DMS53 (cell line): ENCODE measurements around the gene CCS.
"Not testable (repeated sequence)": the region's sequence is repeated elsewhere in the genome, so short reads cannot be mapped to it uniquely, and the experiment has no call there.

Experiments used
- DNase-seq: peaks from one replicate; lab custom pipeline; 2025; lab: John Stamatoyannopoulos, UW

Gene CCS

GRCh38 chr11:66591175-66591574 is 1.8 kb upstream of the CCS start:
- no peak for DNase-seq

GRCh38 chr11:66593303-66593635 is 284 bp downstream of the CCS start:
- DNase-seq = peak; percentile 65

GRCh38 chr11:66593650-66594049 is 665 bp downstream of the CCS start:
- DNase-seq = no peak

DNA sequence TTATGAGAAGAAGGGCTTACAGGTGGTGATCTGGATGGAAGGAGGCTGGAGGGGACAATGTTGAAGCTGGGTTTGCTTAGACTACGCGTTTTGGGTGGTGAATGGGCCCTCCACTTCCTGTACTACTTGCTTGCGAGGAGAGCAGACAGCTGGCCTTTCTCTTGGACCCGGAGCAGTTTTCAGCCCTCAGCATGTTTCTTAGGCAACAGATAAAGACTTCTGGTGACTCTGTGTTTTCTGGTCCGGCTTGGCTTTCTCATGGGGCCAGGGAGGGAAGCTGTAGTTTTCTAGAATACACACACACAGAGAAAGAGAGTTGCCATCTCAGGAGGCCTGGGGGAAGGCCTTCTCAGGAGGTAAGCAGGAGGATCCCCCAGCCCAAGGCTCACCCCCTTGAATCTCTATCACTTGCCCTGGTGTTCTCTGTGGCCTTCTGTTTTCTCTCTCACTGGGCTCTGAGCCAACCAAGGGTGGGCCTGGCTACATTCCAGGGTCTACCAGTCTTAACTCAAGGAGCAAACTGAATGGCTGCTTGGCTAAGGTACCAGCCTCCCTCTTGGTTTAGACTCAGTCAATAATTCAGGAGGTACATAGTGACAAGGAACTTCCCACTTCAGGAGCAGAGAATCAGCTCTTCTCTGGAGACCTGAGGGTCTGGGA is 2.4 kb downstream of the CCS start:
- no peak for DNase-seq

GRCh38 chr11:66598993-66599392 is 6.0 kb downstream of the CCS start:
- DNase-seq = no peak

GRCh38 chr11:66600219-66600618 is 7.2 kb downstream of the CCS start:
- no peak for DNase-seq

DNA sequence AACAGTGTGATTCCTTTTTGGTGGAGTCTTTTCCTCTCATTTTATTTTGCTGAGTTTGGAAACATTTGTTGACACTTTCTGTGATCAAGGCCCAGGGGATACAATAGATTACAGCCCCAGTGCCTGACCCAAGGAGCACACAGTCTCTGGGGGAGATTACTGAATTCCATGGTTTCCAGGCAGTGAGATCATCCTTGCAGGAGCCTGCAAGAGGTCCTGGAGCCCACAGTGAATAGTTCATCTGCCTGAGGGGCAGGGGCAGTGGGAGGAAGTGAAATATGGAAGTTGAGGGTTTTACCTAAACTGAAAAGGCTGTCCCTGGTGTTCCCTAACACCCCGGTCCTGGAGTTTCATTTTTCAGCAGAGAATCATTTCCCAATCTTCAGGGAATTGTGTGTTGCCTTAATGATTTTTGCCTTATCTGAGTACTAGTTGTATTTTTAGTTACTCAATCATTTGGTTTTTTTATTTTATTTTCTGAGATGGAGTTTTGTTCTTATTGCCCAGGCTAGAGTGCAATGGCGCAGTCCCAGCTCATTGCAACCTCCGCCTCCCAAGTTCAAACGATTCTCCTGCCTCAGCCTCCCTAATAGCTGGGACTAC is 7.7 kb downstream of the CCS start:
- no peak for DNase-seq

GRCh38 chr11:66603072-66603471 is 10.1 kb downstream of the CCS start:
- no peak for DNase-seq

DNA sequence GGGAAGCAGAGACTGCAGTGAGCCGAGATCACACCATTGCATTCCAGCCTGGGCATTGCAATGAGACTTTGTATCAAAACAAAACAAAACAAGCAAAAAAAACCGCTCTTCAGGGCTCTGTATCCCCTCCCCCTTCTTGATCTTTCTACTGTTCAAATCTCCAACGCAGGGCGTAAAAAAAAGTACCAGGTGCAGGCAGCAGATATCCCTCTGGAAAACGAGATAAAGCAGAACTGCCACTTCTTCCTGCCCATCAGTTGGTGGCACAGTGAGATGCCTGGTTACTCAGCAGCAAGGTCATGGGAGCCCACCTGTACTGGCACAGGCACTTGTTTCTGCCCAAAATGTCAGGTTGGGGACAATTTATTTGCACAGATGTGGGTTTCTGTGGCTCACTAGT is 11.2 kb downstream of the CCS start:
- DNase-seq = no peak

DNA sequence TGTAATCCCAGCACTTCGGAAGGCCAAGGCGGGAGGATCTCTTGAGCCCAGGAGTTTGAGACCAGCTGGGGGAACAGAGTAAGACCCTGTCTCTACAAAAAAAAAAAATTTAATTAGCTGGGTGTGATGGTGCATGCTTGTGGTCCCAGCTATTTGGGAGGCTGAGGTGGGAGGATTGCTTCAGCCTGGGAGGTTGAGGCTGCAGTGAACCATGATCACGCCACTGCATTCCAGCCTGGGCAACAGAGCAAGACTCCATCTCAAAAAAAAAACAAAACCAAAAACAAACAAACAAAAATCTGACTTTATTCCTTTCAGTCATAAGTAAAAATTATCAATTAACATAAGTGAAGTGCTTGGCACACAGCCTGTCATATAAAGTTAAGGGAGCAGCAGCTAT is 13.6 kb downstream of the CCS start:
- DNase-seq = not testable (repeated sequence)

DNA sequence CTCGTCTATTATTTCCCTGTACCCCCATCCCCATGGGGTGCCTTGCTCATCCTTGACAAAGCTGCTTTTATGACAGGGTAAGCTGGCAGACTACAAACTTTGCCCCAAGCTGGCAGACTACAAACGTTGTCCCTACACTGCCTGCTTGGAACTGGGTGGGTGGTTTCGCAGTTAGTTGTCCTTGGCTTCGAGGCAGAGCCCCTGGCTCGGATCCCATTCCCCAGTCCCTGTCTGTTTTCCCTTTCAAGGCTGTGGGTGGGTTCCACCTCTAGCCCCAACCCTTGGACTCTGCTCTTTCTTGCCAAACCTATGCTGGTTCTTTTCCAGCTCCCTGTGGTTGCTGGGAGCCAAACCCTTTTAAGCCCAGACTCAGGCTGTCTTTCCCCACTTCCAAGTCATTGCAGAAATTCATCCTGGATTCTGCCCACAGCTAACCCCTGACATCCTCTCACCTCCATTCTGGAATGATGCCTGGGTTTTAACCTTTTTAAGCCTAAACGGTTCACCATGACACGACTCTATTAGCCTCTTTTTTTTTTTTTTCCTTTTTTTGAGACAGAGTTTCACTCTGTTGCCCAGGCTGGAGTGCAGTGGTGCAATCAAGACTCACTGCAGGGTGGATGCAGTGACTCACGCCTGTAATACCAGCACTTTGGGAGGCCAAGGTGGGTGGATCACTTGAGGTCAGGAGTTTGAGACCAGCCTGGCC is 14.3 kb downstream of the CCS start:
- no peak for DNase-seq

- no peak for DNase-seq
These were observed 17.0 kb downstream of the CCS start for GRCh38 chr11:66609721-66610617.

DNA sequence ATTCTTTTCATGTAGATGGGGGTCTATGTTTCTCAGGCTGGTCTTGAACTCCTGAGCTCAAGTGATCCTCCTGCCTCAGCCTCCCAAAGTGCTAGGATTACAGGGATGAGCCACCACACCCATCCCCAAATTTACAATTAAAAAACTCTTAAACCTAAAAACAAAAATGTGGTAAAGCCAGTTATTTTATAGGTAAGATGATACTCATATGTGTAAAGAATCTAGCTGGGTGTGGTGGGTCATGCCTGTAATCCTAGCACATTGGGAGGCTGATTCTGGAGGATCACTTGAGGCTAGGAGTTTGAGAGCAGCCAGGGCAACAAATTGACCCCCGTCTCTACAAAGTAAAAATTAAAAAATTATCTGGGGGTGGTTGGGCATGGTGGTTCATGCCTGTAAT is 19.5 kb downstream of the CCS start:
- DNase-seq = no peak

GRCh38 chr11:66614073-66614472 is 21.1 kb downstream of the CCS start:
- DNase-seq = no peak

DNA sequence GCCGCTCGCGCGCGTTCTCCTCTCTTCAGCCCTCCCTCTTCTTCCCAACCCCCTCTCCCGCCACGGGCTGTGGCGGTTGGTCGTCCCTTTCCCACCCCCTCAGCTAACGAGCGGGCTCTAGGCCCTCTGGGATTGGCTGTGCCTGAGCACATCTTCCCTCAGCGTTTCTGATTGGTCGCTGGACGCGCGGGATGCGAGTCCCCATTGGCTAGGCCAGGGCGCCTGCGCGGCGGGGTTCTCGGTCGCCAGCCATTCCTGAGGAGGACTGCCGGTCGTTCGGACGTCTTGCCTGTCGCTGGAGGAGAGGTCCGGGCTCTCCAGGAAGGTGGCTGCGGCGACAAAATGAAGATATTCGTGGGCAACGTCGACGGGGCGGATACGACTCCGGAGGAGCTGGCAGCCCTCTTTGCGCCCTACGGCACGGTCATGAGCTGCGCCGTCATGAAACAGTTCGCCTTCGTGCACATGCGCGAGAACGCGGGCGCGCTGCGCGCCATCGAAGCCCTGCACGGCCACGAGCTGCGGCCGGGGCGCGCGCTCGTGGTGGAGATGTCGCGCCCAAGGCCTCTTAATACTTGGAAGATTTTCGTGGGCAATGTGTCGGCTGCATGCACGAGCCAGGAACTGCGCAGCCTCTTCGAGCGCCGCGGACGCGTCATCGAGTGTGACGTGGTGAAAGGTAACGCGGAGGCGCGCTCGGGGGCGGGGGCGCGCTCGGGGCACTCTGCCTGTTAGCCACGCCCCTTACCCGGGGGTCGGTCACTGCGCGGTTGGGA is 23.6 kb downstream of the CCS start, which contains the start of gene RBM14:
Gene RBM14 (plus strand): TSS at position 252 of the 776 bp plus-strand sequence. CDS start 91 bp downstream, at position 343.
- DNase-seq = peak; percentile 100

DNA sequence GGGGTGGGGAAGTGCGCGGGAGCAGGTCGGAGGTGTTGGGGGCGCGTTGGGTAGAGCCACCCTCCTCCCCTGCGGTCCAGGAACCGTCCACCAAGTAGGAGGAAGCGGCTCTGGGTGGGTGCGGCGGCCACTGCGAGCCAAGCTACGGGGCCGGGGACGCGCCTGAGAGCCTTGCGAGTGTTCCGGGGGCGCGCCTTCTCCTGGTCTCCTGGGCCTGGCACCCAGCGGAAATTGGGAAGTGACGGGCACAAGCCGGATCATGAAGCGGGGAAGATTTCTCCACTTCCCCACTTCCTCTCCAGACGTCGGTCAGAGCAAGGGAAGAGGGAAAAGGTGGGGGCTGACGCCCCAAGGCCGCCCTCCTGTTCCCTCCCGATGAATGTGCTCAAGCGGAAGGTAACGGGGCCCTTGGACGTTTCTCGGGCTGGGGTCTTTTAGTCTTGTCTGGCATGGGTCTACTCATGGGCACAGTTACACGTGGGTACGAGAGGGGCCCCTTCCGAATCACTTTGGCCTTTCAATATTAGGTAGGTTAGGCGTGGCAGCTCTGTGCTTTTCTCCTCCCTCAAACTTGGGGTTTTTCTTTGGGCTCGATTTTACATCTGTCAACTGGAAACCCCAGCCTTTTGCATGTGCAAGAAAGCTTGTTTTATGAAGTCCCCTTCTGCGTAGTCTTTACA is 24.3 kb downstream of the CCS start:
- peak; percentile 89 for DNase-seq

- DNase-seq = peak; percentile 56
These were observed 26.1 kb downstream of the CCS start for GRCh38 chr11:66619080-66619554.

- DNase-seq = no peak
These were observed 31.5 kb downstream of the CCS start for GRCh38 chr11:66624450-66624849.

- no peak for DNase-seq
These were observed 32.2 kb downstream of the CCS start for GRCh38 chr11:66625041-66625751.

GRCh38 chr11:66625752-66626149 is 32.8 kb downstream of the CCS start:
- no peak for DNase-seq
